ENCODE results near the gene PPP1R16B.

GRCh38 chr20:38762174-38762573, 43.3 kb upstream of the PPP1R16B start:
- TF ChIP-seq CTCF (IDR thresholded peaks at IDR 0.05) (no peak), POLR2A (IDR thresholded peaks at IDR 0.05) (no peak)

All from right lobe of liver (tissue), 4 donors.